NOMO-1 treated with DMSO at 0.1 percent for 48 hours (cell line): Measurements from ENCODE around the gene FAH.
"Not testable (repeated sequence)": the region's sequence is repeated elsewhere in the genome, so short reads cannot be mapped to it uniquely, and the experiment has no call there.

Experiments
- DNase-seq: peaks from one replicate; lab custom pipeline; 2025; ENCODE audit not compliant: unreplicated experiment; lab: John Stamatoyannopoulos, UW

Gene FAH

DNA sequence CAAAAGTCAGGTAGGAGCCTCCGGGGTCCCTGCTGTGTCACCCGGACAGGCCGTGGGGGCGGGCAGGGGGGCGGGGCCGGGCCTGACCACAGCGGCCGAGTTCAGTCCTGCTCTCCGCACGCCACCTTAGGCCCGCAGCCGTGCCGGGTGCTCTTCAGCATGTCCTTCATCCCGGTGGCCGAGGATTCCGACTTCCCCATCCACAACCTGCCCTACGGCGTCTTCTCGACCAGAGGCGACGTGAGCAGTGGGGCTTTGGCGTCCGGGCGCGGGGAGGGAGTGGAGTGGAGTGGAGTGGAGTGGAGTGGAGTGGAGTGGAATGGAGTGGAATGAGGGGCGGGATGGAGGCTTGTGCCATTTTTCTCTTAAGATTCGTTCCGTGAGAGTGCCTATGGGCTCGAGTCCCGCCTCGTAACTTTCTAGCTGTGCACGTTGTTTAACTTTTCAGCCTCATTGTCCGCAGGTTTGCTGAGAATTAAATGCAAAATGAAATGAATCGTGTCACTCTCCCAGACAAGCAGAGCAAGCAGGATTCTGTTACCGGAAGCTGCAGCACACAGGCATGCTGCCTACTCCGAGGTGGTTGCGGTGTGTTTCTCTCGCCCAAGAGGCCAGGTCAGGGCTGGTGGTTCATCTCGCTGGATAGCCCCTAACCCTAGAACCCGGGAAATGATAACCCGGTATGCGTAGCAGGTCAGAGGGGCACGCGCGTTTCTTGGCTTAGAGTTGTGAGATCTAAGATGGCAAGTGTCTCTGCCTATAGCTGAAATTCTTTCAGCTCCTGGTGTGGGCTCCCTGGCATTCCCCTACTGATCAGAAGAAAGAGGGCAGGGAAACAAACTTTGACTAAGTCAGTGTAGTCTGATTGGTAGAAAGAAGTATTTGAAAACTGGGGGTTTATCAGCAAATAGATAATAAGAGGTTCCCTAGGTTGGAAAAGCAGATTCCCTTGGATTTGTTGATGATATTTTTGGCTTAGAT is at the start of gene FAH:
Gene FAH, plus strand, starts transcription at position 104 of the 981 bp plus-strand sequence. Its CDS starts 56 bp downstream, at position 160.
- peak; percentile 66 for DNase-seq

DNA sequence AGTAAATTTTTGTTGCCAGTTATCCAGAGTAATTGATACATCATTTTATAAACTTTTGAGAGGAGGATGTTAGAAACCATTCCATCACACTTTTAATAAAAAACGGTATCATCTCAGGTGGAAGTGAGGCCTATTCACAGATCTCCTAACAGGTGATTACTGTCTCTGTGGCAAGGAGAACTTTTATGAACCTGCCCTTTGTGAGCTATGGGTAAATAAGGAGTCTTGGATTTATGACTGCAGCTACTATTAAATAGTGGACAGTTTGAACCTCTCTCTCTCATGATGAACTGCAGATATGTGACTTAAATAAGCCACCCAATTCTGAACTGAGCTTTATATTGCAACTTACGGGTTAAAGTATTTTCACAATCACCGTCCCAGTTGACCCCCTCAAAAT is 47.6 kb upstream of the FAH start:
- no peak for DNase-seq

DNA sequence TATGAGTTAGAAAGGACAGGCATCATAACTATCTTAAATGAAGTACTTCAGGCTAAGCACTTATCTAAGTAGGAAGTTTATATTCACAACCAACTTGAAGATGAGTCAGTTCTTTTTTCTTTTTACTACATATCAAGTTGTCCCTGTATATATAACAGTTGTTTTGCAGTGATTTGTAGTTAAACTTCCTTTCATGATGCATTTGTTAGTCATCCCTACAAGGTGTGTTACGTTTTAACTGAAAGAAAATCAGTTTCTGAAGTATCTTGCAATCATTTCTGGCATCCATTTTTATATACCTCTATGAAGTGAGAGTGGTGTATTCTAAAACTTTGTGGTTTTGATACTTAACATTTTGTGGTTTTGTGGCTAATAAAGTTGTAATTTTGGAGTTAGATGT is 47.2 kb upstream of the FAH start:
- no peak for DNase-seq

DNA sequence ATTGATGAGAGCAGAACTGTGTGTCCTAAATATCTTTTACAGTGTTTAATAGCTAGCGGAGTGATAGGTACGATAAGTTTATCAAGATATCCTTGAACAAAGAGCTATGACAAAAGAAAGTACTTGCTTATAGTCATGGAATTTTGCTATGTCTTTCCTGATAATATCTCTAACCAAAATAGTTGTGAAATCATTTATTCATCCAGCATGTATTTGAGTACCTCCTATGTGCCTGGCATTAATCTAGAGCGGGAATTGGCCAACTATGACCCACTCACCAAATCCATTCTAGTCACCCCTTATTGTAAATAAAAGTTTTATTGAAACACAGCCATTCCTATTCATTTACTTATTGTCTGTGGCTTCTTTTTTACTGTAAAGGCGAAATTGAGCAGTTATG is 46.7 kb upstream of the FAH start:
- no peak for DNase-seq

DNA sequence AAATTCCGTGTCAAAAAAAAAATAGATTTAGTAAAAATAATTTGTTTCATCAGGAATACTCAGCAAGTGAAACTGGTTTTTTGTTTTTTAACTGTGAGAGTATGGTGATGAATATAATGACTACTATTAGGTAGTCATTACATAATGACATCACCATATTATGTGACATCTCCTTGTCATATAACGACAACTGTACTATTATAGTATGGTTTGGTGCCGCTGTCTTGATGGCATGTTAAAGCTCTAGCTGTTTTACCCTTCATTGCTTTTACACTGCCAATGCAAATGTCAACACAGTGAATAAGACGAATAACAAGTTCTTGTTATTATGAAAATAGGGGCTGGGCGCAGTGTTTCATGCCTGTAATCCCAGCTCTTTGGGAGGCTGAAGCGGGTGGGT is 45.6 kb upstream of the FAH start:
- DNase-seq = no peak

DNA sequence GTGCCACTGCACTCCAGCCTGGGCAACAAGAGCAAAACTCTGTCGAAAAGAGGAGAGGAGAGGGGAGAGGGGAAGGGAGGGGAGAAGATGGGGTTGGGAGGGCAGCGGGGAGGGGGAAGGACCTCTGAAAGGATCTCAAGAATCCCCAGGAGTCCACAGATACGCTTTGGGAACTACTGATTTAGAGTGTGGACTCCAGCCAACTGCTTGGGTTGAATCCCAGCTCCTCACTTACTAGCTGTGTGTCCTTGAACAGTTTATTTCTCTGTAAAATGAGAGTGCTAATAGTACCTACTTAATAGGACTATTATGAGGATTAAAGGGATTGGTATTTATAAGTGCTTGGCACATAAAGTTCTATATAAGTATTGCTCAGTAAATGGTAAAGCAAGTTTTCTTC is 45.0 kb upstream of the FAH start:
- DNase-seq = no peak

DNA sequence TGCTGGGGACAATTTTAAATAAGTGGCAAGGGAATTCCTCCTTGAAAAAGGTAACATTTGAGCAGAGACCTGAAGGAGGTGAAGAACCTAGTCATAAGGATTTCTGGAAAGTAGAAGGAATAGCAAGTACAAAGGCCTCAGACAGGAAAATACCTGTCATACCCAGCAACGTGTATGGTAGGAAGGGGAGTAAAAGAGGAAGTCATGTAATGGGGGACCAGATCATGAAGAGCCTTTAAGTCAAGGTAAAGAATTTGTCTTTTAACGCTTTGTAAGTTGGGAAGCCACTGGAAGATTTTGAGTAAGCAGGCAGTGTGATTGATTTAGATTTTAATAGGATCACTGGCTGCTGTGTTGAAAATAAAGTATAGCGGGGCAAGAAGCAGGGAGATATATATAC is 43.4 kb upstream of the FAH start:
- DNase-seq = no peak

DNA sequence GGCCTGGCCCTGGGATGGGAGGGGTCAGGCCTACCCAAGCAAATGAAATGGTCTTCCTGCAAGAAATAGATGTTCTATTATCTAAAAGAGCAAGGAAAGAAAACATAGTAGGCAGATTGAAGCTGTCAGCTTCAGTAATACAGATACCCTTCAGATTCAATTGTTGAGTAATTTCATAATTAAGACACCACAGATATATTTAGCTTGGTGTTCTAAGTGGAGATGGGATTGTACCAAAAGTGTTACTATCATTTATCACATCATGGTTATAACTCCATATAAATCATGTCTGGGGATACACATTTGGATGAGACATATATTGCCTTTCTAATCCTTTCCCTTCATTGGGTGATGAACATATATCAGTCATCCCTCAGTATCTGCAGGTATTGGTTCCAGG is 41.9 kb upstream of the FAH start:
- DNase-seq = no peak

DNA sequence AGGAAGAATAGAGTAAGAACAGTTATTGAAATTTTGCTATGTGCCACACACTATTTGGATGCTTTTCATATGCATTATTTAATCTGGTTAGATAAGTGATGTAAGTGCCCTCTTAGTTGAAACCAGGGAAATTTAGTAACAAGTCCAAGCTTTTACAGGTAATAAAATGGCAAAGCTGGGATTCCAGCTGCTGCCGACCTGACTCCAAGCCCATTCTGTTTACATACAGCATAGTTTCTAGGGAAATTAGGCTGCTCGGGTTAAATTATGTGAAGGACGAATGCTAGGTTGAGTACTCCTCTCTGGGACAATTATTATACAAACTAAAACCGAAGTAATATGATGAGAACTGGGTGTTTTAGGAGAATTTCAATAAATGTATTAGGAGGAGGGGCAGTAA is 38.7 kb upstream of the FAH start:
- DNase-seq = no peak

DNA sequence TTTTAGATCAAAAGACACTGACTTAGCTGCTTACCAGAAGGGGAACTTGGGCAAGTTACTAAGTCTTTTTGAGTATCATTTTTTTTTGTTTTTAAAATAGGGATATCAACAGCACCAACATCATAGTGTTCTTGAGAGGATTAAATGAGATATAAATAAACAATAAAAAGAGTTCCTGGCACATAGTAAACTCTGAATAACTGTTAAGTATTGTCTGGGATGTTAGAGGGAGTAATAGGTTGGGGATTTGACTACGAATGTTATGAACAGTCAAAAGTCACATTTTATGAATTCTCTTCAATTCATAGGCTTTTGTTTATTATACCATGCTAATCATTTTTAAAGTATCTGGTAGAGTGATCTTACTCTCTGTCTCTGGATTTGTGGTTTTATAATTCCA is 37.8 kb upstream of the FAH start:
- DNase-seq = no peak

DNA sequence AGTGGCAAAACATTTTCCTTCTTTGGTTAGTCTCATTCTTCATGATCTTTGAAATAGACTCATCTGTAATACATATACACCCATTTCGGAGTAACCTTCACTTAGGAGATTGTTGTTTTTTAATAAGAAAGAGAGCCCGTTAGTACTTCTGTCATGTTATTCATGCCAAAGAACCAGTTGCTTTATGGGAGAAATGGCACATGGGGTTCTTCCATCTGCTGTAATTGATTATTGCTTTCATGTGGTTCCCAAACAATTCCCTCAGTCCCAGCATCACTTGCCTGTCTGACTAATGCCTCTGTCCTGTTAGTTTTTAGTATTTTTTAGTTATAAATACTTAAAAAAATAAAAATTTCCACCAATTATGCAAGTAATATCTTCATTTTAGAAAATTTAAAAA is 33.8 kb upstream of the FAH start:
- DNase-seq = no peak

DNA sequence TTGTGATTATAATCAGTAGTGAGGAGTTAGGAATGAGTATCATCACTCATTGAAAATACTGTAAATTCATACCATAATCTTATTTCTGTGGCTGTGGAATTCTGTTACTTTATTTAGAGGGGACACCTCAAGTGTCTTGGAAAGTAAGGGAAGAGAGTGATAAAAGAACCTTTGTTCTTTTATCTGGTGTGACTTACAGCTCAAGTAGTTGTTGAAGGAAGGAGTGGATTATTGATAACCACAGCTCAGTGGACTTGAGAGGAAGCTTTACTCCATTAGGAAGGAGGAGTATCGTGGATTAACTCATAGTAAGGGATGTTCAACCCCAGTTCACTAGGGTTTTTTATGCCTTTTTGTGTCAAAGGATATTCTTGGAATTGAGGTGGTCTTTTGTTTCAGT is 32.2 kb upstream of the FAH start:
- no peak for DNase-seq

DNA sequence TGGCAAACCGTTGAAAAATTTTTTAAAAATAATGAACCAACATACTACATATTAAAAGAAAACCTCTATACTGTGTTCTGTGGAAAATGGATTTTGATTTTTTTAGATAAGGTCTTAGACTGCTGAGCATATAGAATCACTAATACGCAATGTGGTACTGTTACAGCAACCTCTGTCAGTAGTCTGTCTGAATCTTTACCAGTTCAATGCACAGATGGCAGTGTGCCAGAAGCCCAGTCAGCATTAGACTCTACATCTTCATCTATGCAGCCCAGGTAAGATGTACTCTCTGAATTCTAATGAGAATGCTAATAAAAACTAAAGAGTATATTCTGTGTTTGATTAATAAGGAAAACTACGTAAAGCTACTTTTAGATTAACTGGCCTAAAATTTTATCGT is 31.3 kb upstream of the FAH start:
- no peak for DNase-seq

DNA sequence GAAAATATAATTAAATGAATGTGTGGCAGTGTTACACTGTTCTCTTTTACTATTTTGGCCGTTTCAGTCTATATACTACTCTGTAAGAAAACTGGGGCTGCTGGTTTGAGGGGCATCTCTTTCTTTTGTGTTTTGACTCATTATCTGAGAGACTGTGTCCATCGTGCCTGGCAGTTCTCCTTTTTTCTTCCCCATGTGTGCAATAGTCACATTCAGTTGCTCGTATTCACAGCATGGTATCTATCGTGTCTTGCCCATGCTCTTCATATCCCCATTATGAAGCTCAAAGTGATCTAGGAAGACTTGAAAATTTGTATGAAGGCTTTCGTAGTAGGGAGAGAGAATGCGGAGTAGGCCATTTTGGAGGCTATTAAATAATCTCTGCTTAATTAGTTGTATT is 29.8 kb upstream of the FAH start:
- peak; percentile 12 for DNase-seq

DNA sequence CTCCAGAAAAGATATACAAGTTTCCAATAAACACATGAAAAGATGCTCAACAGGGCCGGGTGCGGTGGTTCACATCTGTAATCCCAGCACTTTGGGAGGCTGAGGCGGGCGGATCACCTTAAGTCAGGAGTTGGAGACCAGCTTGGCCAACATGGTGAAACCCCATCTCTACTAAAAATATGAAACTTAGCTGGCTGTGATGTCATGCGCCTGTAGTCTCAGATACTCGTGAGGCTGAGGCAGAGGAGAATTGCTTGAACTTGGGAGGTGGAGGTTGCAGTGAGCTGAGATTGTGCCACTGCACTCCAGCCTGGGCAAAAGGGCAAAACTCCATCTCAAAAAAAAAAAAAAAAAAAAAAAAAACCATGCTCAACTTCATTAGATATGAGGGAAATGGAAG is 25.5 kb upstream of the FAH start:
- DNase-seq = not testable (repeated sequence)

DNA sequence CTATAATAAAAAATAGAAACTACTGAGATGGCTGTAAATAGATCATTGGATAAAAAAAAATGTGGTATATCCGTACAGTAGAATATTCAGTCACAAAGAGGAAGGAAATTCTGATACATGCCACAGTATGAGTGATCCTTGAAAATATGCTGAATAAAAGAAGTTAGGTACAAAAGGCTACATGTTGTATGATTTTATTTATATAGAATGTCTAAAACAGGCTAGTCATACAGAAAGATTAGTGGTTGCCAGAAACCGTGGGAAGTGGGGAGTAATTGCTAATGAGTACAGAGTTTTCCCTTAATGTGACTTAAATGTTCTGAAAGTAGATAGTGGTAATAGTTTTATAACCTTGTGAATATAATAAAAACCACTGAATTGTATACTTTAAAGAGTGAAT is 24.9 kb upstream of the FAH start:
- no peak for DNase-seq

DNA sequence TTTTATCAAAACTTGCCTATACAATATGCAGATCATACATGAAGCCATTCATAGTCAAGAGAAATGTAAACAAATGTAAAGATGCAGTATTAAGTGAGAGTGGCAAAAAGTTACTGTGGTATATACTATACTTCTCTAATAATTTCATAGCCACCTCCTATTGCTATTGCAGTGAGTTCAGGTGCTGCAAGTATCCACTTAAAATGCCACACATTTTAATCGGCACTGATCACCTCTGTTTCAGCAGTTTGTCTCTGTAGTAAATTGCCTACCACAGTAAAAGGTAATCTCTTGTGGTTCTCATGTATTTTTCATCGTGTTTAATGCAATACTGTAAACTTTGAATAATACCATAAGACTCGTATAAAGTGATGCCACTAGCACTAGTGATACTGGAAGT is 20.4 kb upstream of the FAH start:
- no peak for DNase-seq

DNA sequence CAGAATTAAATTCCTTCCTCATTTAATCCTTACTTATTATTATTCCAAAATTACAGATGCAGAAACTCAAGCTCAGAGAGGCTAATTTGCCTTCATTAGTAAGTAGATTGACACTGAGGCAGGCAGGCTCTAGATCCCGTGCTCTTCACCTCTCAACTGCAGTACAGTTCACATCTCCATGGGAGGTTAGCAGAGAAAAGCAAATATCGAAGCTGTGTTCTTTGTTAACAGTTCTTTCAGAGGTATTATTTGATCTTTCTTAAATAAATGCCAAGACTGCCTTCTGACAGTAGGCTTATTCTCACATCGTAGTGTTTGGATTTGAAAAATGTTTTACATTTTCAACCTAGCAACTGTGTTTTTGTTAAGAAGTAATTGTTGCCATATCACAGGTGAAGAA is 15.9 kb upstream of the FAH start:
- DNase-seq = no peak

DNA sequence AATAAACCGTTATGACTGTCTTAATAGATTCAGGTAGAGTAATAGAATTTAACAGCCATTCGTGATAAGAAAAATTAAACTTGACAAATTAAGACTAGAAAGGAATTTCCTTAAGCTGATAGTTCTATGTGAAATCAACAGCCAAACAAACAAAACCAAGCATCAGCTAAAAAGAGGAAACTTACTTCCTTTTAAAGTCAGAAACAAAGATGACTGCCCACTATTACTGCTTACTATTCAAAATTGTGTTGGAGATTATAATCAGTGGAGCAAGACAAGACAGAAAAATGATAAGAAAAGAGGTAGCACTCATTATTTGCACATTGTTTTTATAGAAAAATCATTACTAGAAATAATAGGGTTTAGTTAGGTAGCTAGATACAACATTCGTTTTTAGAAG is 13.8 kb upstream of the FAH start:
- DNase-seq = no peak

DNA sequence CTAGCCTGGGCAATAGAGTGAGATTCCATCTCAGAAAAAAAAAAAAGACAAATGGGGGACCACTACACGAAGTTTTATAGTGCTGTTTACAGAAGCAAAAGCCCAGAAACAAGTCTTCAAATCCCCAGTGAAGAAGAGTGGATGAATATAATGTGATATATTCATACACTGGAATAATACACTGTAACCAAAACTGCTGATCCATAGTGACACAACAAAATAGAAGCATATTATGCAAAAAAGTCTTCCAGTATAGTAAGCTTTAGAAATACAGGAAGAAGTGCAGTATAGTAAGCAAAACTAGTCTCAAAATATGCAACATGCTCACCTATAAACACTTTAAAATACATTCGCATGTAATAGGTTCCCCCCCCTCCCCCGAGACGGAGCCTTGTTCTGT is 11.9 kb upstream of the FAH start:
- no peak for DNase-seq

DNA sequence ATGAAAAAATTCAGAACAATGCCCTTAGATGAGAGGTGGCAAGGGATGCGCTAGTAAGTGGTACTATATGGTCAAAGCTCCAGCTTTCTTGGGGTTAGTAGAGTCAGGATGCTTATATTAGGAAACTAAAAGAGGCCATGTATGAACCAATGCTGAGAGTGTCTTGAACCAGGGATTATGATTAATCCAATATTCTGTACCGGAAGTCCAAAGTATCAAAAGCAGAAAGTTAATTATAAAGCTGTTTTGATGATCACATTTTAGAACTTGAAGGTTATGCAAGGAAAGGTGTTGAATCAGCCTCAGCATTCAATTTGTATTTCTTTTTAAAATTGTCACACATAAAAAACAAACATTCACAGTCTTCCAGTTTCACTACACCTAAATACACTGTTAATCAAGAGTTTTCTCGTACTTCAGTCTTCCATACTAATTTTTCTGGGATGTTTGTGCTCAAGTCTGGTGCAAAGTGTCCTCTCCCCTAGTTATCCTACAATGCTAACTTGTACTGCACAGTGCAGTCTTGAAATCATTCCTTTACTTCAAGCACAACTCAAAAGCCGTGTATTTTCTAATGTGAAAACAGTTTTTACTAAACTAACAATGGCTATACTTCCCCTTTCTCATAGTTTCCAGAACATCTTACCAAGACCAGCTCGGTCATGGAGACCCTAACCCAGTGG is 10.7 kb upstream of the FAH start:
- no peak for DNase-seq

DNA sequence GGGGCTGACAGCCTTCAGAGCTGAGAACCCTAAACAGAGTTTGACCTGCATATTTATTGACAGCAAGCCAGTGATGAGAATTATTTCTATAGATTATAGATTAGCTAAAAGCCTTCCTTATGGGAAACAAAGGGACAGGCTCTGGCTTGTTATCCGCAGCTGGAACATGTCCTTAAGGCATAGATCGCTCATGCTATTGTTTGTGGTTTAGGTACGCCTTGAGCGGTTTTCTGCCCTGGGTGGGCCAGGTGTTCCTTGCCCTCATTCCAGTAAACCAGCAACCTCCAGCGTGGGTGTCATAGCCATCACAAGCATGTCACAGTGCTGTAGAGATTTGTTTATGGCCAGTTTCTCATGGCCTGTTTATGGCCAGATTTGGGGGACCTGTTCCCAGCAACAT is 10.2 kb upstream of the FAH start:
- no peak for DNase-seq
